NCI-H82 treated with DMSO at 0.1 percent for 48 hours (cell line): Measurements from ENCODE around the gene ATAD3A.
"Not testable (repeated sequence)": the region's sequence is repeated elsewhere in the genome, so short reads cannot be mapped to it uniquely, and the experiment has no call there.

Experiments
- DNase-seq: peaks from one replicate; lab custom pipeline; 2025; ENCODE audit not compliant: unreplicated experiment; lab: John Stamatoyannopoulos, UW

The ATAD3A gene

GRCh38 chr1:1522536-1522935 lies 10.6 kb downstream of the ATAD3A start:
- DNase-seq, result not testable (repeated sequence)

GRCh38 chr1:1523226-1523625 lies 11.3 kb downstream of the ATAD3A start:
- not testable (repeated sequence) for DNase-seq

DNA sequence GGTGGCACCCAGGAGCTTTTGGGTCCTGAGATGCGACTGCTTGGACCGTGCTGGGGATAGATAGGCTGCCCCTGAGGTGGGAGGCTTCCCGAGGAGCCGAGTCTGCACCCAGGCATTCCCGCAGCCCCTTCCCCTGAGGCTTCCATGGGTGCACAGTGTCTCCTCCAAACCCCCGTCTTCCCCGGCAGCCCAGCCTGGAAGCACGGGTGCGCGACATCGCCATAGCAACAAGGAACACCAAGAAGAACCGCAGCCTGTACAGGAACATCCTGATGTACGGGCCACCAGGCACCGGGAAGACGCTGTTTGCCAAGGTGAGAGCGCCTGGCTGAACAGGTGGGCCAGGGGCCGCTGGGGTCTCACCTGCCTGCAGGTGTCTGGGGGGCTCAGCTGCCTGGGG lies 11.7 kb downstream of the ATAD3A start:
- DNase-seq, result not testable (repeated sequence)

DNA sequence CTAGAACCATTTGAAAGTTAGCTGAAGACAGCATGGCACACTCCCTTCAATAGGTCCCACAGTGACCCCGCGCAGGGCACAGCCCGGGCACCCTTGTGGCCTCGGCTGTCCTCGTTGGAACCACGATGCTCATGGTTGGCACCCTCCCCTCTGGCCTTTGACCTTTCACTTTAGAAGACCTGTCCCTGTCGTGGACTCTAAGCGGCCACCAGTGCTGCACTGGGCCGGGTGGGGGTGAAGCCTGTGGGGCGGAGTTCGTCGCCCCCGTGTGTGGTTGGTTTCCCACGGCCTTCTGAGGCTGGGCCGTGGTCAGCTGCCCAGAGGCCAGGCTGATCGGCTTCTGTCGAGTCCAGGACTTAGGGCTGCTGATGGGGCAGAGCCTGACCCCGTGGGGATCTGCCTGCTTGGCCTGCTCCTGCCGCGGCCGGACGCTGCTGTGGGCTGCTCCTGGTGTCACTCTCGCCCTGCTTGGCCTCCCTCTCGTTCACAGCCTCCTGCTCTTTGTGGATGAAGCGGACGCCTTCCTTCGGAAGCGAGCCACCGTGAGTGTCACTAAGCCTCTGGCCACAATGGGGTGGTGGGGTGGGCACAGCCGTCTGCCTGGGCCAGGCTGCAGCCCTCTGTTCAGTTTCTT lies 12.9 kb downstream of the ATAD3A start:
- not testable (repeated sequence) for DNase-seq

DNA sequence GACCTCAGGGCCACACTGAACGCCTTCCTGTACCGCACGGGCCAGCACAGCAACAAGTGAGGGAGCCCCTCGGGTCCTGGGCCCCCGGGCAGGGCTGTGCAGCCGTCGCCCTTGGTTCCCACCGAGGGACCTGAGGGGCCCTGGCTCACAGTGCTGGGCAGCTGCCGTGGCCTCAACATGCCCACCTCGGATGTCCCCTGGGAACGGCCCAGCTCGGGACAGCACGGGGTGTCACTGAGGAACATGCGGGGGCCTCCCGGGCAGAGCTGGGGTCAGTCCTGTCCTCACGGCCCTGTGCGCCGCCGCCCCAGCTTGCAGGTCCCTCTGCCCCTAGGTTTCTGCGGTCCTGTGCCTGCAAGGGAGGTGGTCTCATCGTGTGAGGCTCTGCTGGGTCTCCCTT lies 14.5 kb downstream of the ATAD3A start:
- not testable (repeated sequence) for DNase-seq

DNA sequence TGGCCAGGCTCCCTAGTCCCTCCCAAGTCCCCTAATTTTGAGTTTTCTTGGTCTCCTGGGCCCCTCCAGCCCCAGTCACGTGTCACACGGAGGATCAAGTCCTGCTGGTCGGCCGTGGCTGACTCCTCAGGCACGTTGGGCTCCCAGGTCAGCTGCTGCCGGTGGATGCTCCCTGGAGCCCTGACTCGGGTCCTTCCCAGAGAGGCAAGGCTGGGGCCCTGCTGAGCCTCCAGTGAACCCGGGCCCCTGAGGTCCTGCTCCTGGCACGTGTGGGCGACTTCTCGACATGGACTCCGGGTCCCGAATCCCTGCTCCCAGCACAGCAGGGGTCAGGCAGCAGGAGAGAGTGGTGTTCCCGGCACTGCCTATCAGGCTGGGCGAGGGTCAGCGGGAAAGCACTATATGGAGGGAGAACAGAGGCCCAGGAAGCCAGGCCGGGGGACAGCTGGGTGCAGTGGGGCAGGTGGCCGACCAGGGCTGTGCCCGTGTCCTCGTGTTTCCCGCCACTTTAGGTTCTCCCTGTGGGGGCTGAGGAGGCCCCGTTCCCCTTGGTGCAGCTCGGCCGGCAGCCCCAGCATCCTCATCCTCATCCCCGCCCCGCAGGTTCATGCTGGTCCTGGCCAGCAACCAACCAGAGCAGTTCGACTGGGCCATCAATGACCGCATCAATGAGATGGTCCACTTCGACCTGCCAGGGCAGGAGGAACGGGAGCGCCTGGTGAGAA lies 15.3 kb downstream of the ATAD3A start:
- no peak for DNase-seq

- DNase-seq, result no peak
Measured at GRCh38 chr1:1528301-1529267, 16.6 kb downstream of the ATAD3A start.

DNA sequence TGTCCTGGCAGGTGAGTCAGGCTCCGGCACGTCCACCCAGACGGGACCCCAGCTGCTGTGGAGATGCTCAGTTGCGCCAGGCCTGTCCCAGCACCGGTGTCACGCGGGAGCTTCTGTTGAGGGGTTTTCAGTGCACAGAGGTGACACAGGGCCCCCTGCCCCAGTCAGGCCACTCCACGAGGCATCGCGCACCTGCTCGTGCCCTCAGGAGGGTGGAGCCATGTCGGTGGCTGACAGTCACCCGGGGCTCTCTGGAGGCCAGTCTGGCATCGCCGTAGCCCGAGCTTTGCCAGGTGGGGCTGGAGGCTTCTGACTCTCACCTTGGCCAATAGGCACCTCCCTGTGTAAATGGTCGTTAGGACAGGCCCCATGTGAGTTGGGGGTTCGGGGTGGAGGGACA lies 17.4 kb downstream of the ATAD3A start:
- no peak for DNase-seq

DNA sequence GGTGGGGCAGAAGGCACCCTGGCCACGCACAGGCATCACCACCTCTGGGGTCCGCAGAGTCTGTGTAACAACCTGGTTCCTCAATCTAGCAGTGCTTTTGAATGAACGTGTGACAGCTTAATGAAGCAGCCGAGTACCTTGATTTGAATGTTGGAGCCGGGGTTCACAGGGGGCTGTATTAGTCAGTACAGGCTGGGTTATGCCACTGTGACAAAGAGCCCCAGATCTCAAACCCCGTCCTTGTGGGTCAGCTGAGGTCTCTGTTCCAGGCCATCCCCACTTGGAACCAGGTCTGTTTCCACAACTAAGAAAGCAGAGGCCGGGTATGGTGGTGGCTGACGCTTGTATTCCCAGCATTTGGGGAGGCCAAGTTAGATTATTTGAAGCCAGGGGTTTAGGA lies 18.0 kb downstream of the ATAD3A start:
- DNase-seq, result no peak

DNA sequence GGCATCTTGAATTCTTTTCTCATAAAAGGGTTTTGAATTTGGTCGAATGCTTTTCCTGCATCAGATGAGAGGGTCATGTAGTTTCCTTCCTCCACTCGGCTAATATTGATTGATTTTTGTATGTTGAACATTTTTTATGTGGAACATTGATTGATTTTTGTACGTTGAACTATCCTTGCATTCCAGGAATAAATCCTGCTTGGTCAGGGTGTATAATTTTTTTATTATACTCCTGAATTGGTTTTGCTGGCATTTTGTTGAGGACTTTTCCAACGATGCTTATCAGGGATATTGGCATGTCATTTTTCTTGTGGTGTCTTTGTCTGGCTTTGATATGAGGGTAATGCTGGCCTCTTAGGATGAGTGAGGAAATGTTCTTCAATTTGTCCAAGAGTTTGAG lies 20.0 kb downstream of the ATAD3A start:
- no peak for DNase-seq

DNA sequence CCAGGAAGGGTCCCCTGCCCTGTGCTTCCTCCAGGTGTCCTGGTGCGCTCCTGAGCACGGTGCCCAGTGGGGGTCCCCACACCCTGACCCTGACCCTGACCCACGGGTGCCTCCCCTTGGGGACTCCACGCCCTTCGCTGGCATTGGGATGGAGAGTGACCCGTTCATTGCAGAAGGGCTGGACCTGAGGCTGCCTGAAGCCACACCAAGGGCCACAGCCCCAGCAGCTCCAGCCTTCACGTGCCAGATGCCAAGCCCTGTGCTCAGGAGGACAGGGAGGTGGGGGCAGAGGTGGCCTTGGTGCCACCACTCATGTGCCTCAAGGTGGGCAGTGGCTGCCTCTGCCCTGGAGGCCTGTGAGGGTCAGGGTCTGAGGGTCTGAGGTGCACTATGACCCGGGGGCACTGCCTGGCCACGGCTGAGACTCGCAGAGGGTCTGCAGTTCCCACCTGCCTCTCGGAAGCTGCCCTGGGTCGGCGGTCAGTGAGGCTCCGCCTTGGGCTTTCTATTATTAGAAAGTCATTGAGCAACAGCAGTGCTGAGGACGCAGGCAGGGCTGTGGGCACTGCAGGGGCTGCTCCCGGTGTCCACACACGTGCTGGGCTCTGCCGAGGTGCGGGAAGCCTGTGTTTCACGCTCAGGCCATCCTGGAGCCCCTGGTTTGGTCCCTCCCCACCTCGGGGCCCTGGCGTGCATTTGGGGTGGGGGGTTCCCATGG lies 21.4 kb downstream of the ATAD3A start:
- DNase-seq, result not testable (repeated sequence)

GRCh38 chr1:1533894-1534291 lies 21.9 kb downstream of the ATAD3A start:
- not testable (repeated sequence) for DNase-seq

GRCh38 chr1:1534401-1535154 lies 22.6 kb downstream of the ATAD3A start:
- DNase-seq, result no peak

- DNase-seq, result no peak
Measured at GRCh38 chr1:1535201-1536018, 23.4 kb downstream of the ATAD3A start.

GRCh38 chr1:1536019-1536937 lies 24.3 kb downstream of the ATAD3A start:
- no peak for DNase-seq

DNA sequence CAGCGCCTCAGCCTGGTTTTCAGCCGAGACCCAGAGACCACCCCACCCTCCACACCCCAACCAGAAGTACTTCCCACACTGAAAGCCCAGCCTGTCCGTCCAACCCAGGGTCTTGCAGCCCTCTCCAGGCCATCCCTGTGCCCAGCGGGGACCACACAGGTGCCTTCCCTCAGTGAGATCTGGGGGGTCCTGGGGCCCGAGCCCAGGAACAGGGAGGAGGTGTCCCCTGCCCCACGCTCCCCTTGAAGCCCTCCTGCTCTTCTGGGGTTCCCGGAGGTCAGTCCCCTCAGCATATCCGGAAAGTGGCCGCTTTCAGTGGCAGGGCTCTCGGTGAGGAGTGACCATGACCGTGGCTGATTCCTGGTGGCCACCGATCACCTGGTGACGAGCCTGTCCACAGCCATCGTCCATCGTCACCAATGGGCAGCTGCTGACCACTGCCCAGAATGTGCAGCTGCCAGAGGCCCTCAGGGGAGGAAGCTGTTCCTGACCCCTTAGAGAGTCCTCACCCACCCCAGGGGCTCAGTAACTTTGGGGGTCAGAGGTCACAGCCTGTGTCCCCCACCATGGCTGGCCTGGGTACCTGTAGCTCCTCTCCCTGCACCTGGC lies 25.1 kb downstream of the ATAD3A start:
- DNase-seq, result no peak

- DNase-seq, result no peak
Measured at GRCh38 chr1:1537626-1538250, 25.8 kb downstream of the ATAD3A start.
